ENCODE data around the gene CARM1. TPM values are rescaled to one million over a fixed set of nuclear protein-coding genes. Genes with fewer than 3 reads are reported as not detected.
A peak's percentile ranks its signal among the peaks of the same experiment; 100 is the strongest.
"Not testable (repeated sequence)": the region's sequence is repeated elsewhere in the genome, so short reads cannot be mapped to it uniquely, and the experiment has no call there.

CARM1 gene
- total RNA-seq, 2 donors from 2014 or later = 6.3 to 11.7 TPM

DNA sequence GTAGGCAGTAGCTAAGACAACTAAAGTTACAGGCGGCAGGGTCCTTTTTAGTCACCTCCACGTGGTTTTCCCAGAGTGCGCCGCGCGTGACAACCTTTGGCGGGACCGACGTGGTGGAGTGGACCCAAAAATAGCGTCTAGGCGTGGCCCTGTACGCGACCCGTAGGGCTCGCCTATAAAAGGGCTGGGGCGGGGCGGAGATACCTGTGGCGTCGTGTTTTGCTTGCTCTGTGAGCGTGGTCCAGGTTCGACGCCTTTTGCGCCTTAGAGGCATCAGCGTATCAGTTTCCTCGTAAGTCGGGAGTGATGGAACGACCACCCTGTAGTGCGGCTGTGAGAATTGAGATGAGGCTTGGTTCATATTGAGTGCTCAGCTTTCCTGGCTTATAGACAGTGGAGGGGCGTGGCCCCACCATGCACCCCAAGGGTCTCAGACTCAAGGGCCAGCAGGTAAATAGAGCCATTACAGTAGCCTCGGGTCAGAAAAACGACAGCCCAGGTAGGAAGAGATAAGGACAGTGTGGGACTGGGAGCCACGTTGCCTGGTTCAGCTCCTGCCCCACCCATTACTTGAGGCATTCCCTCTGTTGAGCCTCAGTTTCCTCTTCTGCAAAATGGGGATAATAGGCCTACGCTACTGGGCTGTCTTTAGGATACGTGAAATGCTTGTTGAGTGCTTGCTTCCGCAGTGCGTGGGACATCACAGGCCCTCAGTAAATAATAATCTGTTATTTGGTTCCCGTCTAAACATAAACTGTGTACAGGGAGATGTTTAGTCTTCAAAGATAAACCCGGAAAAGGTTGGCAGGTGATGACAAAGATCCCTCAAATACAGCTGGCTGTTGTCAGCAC is 34.6 kb upstream of the CARM1 start:
- peak; percentile 85 to 91 (median 86) for DNase-seq
- TF ChIP-seq, protein P1, sequence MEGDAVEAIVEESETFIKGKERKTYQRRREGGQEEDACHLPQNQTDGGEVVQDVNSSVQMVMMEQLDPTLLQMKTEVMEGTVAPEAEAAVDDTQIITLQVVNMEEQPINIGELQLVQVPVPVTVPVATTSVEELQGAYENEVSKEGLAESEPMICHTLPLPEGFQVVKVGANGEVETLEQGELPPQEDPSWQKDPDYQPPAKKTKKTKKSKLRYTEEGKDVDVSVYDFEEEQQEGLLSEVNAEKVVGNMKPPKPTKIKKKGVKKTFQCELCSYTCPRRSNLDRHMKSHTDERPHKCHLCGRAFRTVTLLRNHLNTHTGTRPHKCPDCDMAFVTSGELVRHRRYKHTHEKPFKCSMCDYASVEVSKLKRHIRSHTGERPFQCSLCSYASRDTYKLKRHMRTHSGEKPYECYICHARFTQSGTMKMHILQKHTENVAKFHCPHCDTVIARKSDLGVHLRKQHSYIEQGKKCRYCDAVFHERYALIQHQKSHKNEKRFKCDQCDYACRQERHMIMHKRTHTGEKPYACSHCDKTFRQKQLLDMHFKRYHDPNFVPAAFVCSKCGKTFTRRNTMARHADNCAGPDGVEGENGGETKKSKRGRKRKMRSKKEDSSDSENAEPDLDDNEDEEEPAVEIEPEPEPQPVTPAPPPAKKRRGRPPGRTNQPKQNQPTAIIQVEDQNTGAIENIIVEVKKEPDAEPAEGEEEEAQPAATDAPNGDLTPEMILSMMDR (IDR thresholded peaks at IDR 0.05) = no peak
- no peak for TF ChIP-seq POLR2A (IDR thresholded peaks at IDR 0.05)
- Histone ChIP-seq H3K27ac (peak overlapping the region; percentile 95 to 99 (median 99)), H3K9me3 (peaks cover 0 to 7% (median 0%) of the 10 kb centered on the region in 3 donors), H3K36me3 (replicated peaks in 1 of 2; ENCODE audit: insufficient read depth in 1 of 2, low read depth in 2 of 2) (peaks cover 0 to 5% of the 10 kb centered on the region in 2 donors), H3K27me3 (no peaks in the 10 kb centered on the region), H3K4me3 (no peak overlapping the region), H3K4me1 (peaks cover 35% of the 10 kb centered on the region)
- intact Hi-C loops (cut with DNase I) = no loop called here
- ATAC-seq = peak; percentile 41
- 32 to 85% methylated on average over 10 to 38 of the region's 38 CpGs for WGBS, 2 donors

DNA sequence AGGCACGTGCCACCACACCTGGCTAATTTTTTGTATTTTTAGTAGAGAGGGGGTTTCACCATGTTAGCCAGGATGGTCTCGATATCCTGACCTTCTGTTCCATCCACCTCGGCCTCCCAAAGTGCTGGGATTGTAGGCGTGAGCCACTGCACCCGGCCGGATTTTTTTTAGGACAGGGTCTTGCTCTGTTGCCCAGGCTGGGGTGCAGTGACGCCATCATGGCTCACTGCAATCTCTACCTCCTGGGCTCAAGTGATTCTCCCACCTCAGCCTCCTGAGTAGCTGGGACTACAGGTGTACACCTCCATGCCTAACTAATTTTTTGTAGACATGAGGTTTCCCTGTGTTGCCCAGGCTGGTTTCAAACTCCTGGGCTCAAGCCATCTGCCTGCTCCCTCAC is 33.7 kb upstream of the CARM1 start:
- intact Hi-C loops (cut with DNase I); H3K36me3 ChIP-seq (replicated peaks in 1 of 2; ENCODE audit: insufficient read depth in 1 of 2, low read depth in 2 of 2); DNase-seq; ATAC-seq; H3K9me3 ChIP-seq; H3K27ac ChIP-seq; H3K4me3 ChIP-seq; H3K27me3 ChIP-seq: not testable (repeated sequence)
- peaks cover 35% of the 10 kb centered on the region for H3K4me1 ChIP-seq
- 97 to 100% methylated on average over 7 of the region's 7 CpGs for WGBS, 2 donors

DNA sequence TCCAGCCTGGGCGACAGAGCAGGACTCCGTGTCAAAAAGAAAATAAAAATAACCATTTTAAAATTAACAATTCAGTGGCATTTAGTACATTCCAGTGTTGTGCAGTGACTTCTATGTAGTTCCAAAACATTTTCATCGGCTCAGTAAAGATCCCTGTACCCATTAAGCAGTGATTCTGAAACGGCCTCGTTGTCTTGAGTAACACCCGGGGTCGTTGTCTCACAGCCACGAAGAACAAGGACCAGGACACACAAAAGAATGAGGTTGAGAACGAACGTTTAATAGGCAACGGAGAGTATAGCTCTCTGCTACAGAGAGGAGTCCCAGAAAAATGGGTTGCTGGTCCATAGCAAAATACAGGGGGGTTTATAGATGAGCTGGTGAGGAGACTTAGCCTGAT is 33.0 kb upstream of the CARM1 start:
- Histone ChIP-seq H3K4me3 (no peak overlapping the region), H3K36me3 (replicated peaks in 1 of 2; ENCODE audit: insufficient read depth in 1 of 2, low read depth in 2 of 2) (no peaks in the 10 kb centered on the region), H3K4me1 (peaks cover 35% of the 10 kb centered on the region), H3K27me3 (no peaks in the 10 kb centered on the region), H3K27ac (peak overlapping the region in 3 of 4 donors; percentile 63 to 87 (median 82)), H3K9me3 (peaks cover 0 to 7% (median 0%) of the 10 kb centered on the region in 3 donors)
- intact Hi-C loops (cut with DNase I) = no loop called here
- WGBS, 2 donors = 93 to 94% methylated on average over 11 of the region's 11 CpGs
- ATAC-seq (no peak), DNase-seq (no peak)
- TF ChIP-seq POLR2A (IDR thresholded peaks at IDR 0.05) = no peak
- TF ChIP-seq, protein P1 (IDR thresholded peaks at IDR 0.05) = no peak

DNA sequence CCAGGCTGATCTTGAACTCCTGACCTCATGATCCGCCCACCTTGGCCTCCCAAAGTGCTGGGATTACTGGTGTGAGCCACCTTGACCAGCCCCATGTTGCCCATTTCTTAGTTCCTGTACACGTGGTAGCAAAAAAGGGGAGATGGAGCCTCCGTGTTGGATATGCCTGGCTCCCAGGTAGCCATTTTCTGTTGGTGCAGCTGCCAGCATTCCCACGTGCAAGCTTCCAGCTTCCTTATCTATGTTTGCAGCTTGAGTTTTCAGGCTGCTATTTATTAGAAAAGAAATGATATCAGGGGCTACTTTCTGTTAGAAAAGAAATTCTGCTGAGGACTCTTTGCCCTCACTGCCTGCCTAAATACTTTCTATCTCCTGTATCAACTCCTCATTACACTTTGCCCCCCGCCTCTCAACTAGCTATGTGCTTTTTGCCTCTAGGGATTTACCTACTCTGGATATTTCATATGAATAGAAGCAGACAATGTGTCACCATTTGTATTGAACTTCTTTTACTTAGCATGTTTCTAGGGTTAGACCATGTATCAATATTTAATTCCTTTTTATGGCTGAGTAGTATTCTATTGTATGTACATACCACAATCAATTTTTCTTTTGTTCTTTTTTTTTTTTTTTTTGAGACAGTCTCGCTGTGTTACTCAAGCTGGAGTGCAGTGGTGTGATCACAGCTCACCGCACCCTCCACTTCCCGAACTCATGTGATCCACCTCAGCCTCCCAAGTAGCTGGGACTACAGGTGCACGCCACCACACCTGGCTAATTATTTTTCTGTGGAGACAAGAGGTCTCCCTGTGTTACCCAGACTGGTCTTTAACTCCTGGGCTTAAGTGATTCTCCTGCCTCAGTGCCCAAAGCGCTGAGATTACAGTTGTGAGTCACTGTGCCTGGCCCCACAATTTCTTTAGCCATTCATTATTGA is 32.0 kb upstream of the CARM1 start:
- Histone ChIP-seq H3K4me1 (peaks cover 35% of the 10 kb centered on the region), H3K27ac (peak overlapping the region; percentile 63 to 87 (median 83)), H3K9me3 (peaks cover 0 to 7% (median 0%) of the 10 kb centered on the region in 3 donors), H3K36me3 (replicated peaks in 1 of 2; ENCODE audit: insufficient read depth in 1 of 2, low read depth in 2 of 2) (no peaks in the 10 kb centered on the region), H3K4me3 (no peak overlapping the region), H3K27me3 (no peaks in the 10 kb centered on the region)
- ATAC-seq (no peak), DNase-seq (peak; percentile 86 to 89 (median 87))
- no peak for TF ChIP-seq POLR2A (IDR thresholded peaks at IDR 0.05)
- TF ChIP-seq, protein P1 (IDR thresholded peaks at IDR 0.05) = peak in 1 of 7 experiments; percentile 5
- intact Hi-C loops (cut with DNase I) = loop anchor here (10.0 kb wide), 1 partner anchor 125 kb away; the partner anchor contains the start of gene DNM2
- WGBS, 2 donors = 33 to 34% methylated on average over 10 of the region's 10 CpGs

DNA sequence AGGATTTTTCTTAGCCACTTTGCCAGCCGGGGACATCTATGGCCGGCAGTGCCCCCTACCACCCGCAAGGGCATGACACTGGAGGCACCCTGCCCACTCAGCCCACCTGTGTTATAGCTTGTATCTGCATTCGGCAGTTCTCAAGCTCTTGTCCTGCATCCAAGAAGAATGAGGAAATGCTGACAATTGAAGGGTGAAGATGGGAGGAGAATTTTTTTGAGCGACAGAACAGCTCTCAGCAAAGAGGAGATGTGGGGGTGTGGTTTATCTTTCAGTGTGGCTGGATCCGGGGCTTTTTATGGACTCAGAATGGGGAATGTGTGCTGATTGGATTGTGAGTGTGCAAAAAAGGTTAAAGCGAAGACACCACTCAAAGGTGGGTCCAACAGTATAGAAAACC is 28.6 kb upstream of the CARM1 start:
- Histone ChIP-seq H3K27ac (no peak overlapping the region), H3K27me3 (no peaks in the 10 kb centered on the region), H3K4me1 (peaks cover 17% of the 10 kb centered on the region), H3K4me3 (no peak overlapping the region), H3K9me3 (no peaks in the 10 kb centered on the region), H3K36me3 (replicated peaks in 1 of 2; ENCODE audit: insufficient read depth in 1 of 2, low read depth in 2 of 2) (no peaks in the 10 kb centered on the region)
- DNase-seq (no peak), ATAC-seq (no peak)
- TF ChIP-seq, protein P1 (IDR thresholded peaks at IDR 0.05) = no peak
- TF ChIP-seq POLR2A (IDR thresholded peaks at IDR 0.05) = no peak
- intact Hi-C loops (cut with DNase I) = loop anchor here (10.0 kb wide), 1 partner anchor 128 kb away; the partner anchor contains the start of gene DNM2
- 93% methylated on average over 7 of the region's 7 CpGs for WGBS, 2 donors

Measured in body of pancreas (tissue), 4 donors.